HG02885 (cell line): ENCODE data around the gene ZNF273.
"Not testable (repeated sequence)": the region's sequence is repeated elsewhere in the genome, so short reads cannot be mapped to it uniquely, and the experiment has no call there.

Experiments used
- ATAC-seq: cut with Tn5 transposase; IDR thresholded peaks from one replicate; pipeline ENCODE4 v1.9.1; 2021; ENCODE audit warnings: mild to moderate bottlenecking; ENCODE audit not compliant: unreplicated experiment, poor library complexity

ZNF273 gene

GRCh38 chr7:64888901-64889685 is 14.0 kb upstream of the ZNF273 start:
- ATAC-seq: no peak

GRCh38 chr7:64889686-64890162 is 13.3 kb upstream of the ZNF273 start:
- ATAC-seq: no peak

DNA sequence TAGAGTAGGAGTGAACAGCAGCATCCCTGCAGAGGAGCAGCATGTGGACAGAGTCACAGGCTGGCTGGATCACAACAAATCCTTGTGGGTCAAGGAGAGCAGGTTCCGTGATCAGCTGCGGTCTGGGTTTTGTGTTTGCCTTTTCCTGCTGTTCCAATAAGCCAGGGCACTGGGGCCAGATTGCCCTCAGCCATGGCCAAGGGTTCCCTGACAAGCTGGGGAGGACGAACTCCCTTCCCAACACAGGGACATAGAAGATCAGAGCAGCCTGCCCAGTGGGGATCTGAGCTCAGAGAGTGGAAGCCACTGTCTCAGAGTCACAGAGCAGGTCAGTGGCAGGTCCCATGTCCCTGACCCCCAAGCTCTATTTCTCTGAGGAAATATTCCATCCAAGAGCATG is 12.8 kb upstream of the ZNF273 start:
- not testable (repeated sequence) for ATAC-seq

- no peak for ATAC-seq
These were observed 12.2 kb upstream of the ZNF273 start for GRCh38 chr7:64890761-64891362.

DNA sequence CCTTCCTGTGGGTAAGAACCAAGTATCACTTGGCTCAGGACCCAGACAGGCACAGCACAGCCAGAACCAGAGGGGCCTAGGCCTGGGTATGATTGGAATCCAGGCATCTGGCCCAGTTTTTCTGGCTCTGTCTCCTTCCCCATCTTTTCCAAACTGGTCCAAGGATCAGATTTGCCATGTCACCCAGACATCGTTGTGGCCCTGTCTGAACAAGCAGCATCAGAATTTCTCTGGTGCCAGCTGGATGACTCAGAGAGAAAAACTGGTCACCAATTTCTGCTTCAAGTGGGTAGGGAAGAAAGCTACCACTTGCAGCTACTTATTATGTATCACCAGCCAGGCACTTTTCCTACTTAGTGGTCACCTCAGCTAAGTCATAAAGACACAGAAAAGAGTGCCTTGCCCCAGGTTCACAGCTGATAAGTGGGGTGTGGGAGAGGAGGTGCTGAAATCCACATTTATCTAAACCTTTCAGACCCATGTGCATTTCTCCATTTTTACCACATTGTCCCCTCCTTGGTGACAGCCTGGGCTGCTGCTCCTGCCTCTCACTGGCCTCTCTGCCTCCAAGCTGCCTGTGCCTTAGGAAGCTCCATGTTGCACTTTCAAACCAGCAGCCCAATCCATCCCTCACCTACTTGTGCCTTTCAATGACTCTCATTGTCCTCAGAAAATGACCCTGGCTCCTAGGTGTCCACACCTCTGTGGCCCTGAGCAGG is 11.6 kb upstream of the ZNF273 start:
- not testable (repeated sequence) for ATAC-seq

DNA sequence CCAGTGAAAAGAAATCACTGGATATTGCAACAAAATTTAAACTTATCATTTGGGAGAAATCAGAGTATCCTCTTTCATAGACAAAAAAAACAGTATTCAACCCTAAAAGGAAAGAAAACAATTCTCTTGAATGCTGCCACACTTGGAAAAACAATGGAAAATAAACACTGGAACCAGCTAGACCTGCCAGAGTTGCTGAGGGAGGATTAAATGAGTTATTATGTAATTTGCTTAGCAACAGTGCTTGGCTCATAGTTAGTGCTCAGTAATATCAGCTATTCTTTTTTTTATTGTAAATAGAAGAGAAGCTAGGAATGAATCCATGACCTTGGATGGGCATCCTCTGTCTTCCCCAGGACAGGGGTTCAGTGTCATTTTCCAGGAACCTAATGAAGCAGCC is 11.0 kb upstream of the ZNF273 start:
- no peak for ATAC-seq

GRCh38 chr7:64892666-64893309 is 10.3 kb upstream of the ZNF273 start:
- ATAC-seq: no peak

DNA sequence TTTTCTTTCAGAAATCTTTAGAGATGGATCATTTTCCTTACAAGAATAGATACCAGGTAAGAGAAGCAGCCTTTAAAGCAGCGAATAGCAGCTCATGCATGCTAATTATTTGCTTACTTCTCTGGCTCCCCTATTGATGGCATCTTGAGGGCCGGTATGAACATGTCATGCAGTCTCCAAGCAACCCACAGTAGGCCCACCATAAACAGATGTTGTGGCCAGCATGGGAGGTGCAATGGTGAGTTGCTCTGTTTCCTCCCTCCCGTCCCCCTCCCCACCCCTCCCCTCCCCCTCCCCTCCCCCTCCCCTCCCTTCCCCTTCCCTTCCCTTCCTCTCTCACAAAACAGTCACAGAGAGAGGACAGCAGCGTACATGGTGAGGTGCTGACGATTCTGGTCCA is 9.7 kb upstream of the ZNF273 start:
- ATAC-seq: no peak

GRCh38 chr7:64902461-64902805 is 640 bp upstream of the ZNF273 start:
- not testable (repeated sequence) for ATAC-seq

DNA sequence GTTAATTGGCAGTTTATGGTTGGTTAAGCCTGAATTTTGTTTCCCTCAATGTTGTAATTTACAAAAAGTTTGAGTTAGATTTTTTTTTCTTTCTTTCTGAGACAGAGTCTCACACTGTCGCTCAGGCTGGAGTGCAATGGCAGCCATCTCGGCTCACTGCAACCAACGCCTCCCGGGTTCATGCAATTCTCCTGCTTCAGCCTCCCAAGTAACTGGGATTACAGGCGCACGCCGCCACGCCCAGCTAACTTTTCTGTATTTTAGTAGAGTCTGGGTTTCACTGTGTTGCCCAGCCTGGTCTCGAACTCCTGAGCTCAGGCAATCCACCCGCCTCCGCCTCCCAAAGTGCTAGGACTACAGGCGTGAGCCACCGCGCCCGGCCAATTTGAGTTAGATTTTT is 935 bp downstream of the ZNF273 start:
- no peak for ATAC-seq

GRCh38 chr7:64905133-64905532 is 2.1 kb downstream of the ZNF273 start:
- ATAC-seq: no peak

GRCh38 chr7:64905547-64905946 is 2.5 kb downstream of the ZNF273 start:
- no peak for ATAC-seq

- no peak for ATAC-seq
These were observed 4.7 kb downstream of the ZNF273 start for GRCh38 chr7:64907641-64908326.

GRCh38 chr7:64908358-64908757 is 5.3 kb downstream of the ZNF273 start:
- no peak for ATAC-seq

- ATAC-seq: no peak
These were observed 11.5 kb downstream of the ZNF273 start for GRCh38 chr7:64914557-64914956.

- not testable (repeated sequence) for ATAC-seq
These were observed 12.2 kb downstream of the ZNF273 start for GRCh38 chr7:64915301-64915700.

GRCh38 chr7:64928252-64929187 is 25.4 kb downstream of the ZNF273 start:
- ATAC-seq: not testable (repeated sequence)

DNA sequence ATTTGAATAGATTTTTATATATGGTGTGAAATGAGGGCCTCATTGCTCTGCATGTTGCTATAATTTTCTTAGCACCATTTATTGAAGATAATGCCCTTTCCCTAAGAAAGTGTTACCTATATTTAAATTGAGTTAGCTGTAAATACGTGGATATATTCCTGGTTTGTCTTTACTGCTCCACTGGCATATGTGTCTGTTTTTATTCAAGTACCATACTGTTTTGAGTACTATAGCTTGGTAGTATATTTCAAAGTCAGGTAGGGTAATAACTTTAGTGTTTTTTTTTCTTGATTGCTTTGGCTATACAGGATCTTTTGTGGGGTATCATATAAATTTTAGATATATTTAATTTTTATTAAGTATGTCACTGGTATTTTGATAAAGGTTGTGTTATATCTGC is 31.4 kb downstream of the ZNF273 start:
- no peak for ATAC-seq

DNA sequence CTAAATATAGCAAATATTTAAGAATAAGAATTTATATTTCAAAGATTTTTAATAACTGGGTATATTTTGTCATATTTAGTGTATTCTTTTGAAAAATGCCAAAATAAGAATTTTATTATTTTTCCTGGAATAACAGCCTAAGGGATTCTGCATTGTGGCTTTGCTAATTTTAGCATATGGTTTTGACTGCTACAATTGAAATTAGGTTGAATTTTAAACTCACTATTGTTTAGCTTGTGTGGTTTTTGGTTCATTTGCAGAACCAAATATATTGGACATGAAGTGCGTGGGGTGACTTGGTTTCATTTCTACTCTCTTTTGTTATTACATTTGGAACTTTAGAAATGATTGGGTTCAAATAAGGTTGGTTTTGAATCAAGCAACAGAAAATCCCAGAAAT is 35.5 kb downstream of the ZNF273 start:
- ATAC-seq: no peak
